ENCODE data around the gene NPAS3.

- TF ChIP-seq TAF1 (IDR thresholded peaks at IDR 0.05; ENCODE audit: low read depth, low read length) (no peak), POLR2AphosphoS5 (IDR thresholded peaks at IDR 0.05; ENCODE audit: low read depth, low read length) (no peak)
Measured at GRCh38 chr14:33534104-33534503, 595.4 kb downstream of the NPAS3 start.
